MM.1S (cell line): Measurements from ENCODE around the gene ADCY10.

Source experiments
- DNase-seq: peaks from one replicate; pipeline ENCODE4 v3.0.0-alpha.2; 2015
- H2AFZ ChIP-seq: fragments of 300-600 bp; sonication (generic); 2 replicates; pipeline ENCODE4 v1.6.0; 2016; ENCODE audit warnings: antibody characterized with exemption, low read length
- H3F3A ChIP-seq: fragments of 300-600 bp; sonication (generic); 2 replicates; pipeline ENCODE4 v1.6.1; 2016; ENCODE audit warnings: mild to moderate bottlenecking, antibody characterized with exemption, low read length, moderate library complexity, mixed read lengths; ENCODE audit not compliant: insufficient read depth
- H3K27ac ChIP-seq: fragments of 300-600 bp; sonication (generic); 2 replicates; pipeline ENCODE4 v1.5.1; 2016; ENCODE audit warnings: mild to moderate bottlenecking, low read length
- H3K27me3 ChIP-seq: fragments of 300-600 bp; sonication (generic); replicated peaks from 2 replicates; pipeline ENCODE4 v1.6.0; 2016; ENCODE audit warnings: low read length; ENCODE audit not compliant: insufficient read depth
- H3K36me3 ChIP-seq: fragments of 300-600 bp; sonication (generic); replicated peaks from 2 replicates; pipeline ENCODE4 v1.6.1; 2016; ENCODE audit warnings: mild to moderate bottlenecking, low read length, mixed read lengths; ENCODE audit not compliant: insufficient read depth
- H3K4me1 ChIP-seq: fragments of 300-600 bp; sonication (generic); 2 replicates; pipeline ENCODE4 v1.6.1; 2016; ENCODE audit warnings: low read length, mixed read lengths
- H3K4me2 ChIP-seq: fragments of 300-600 bp; sonication (generic); 2 replicates; pipeline ENCODE4 v1.6.0; 2016; ENCODE audit warnings: low read depth, low read length
- H3K4me3 ChIP-seq: fragments of 300-600 bp; sonication (generic); 2 replicates; pipeline ENCODE4 v1.5.1; 2016; ENCODE audit warnings: low read length, mixed read lengths
- H3K79me2 ChIP-seq: fragments of 300-600 bp; sonication (generic); 2 replicates; pipeline ENCODE4 v1.6.1; 2016; ENCODE audit warnings: mixed run types, low read length, mixed read lengths
- H3K9ac ChIP-seq: fragments of 300-600 bp; sonication (generic); 2 replicates; pipeline ENCODE4 v1.6.1; 2016; ENCODE audit warnings: low read length, mixed read lengths
- H3K9me2 ChIP-seq: fragments of 300-600 bp; sonication (generic); replicated peaks from 2 replicates; pipeline ENCODE4 v1.6.1; 2016; ENCODE audit warnings: mild to moderate bottlenecking, low read length, mixed read lengths; ENCODE audit not compliant: insufficient read depth
- H3K9me3 ChIP-seq: fragments of 300-600 bp; sonication (generic); replicated peaks from 2 replicates; pipeline ENCODE4 v1.6.1; 2016; ENCODE audit warnings: mild to moderate bottlenecking, low read length, mixed read lengths; ENCODE audit not compliant: insufficient read depth
- H4K20me1 ChIP-seq: fragments of 300-600 bp; sonication (generic); 2 replicates; pipeline ENCODE4 v1.6.1; 2016; ENCODE audit warnings: mild to moderate bottlenecking, low read length, moderate library complexity, mixed read lengths; ENCODE audit not compliant: insufficient read depth
- EZH2 ChIP-seq: fragments of 300-600 bp; sonication (generic); optimal IDR thresholded peaks from 2 replicates; pipeline ENCODE3; 2017; ENCODE audit warnings: low read depth, mild to moderate bottlenecking, antibody characterized with exemption, low read length, mixed read lengths
- EZH2phosphoT487 ChIP-seq: fragments of 300-600 bp; sonication (generic); IDR thresholded peaks from 2 replicates; pipeline ENCODE4 v1.6.1; 2018; ENCODE audit warnings: antibody characterized with exemption, low read length
- TF ChIP-seq, protein P1 (sequence below): fragments of 300-600 bp; sonication (generic); IDR thresholded peaks from 2 replicates; pipeline ENCODE4 v1.5.1; 2016; ENCODE audit warnings: antibody characterized with exemption, low read length, mixed read lengths

Gene ADCY10

DNA sequence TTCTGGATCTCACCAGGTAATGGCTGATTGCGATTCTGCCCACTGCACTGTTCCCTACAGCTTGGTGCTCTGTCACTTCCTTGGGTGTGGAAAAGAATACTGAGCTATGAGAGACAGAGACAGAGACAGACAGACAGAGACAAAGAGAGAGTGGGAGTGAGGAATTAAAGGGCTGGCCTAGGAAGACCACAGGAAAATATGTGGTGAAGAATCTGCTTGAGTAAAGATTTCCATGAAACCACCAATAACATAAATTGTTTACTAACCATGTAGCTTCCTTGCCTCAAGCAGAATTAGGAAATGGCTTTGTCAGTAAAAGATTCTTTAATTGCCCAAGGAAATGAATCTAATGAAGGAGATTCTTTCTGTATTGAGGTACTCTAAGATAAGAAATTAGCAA, 137.8 kb downstream of the ADCY10 start:
- H3K27ac ChIP-seq = no peak overlapping the region
- no peak for DNase-seq
- no peak overlapping the region for H3K4me2 ChIP-seq
- no peaks in the 10 kb centered on the region for H3K36me3 ChIP-seq
- H3K9ac ChIP-seq = no peak overlapping the region
- no peaks in the 10 kb centered on the region for H3K79me2 ChIP-seq
- TF ChIP-seq, protein P1, sequence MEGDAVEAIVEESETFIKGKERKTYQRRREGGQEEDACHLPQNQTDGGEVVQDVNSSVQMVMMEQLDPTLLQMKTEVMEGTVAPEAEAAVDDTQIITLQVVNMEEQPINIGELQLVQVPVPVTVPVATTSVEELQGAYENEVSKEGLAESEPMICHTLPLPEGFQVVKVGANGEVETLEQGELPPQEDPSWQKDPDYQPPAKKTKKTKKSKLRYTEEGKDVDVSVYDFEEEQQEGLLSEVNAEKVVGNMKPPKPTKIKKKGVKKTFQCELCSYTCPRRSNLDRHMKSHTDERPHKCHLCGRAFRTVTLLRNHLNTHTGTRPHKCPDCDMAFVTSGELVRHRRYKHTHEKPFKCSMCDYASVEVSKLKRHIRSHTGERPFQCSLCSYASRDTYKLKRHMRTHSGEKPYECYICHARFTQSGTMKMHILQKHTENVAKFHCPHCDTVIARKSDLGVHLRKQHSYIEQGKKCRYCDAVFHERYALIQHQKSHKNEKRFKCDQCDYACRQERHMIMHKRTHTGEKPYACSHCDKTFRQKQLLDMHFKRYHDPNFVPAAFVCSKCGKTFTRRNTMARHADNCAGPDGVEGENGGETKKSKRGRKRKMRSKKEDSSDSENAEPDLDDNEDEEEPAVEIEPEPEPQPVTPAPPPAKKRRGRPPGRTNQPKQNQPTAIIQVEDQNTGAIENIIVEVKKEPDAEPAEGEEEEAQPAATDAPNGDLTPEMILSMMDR = no peak
- TF ChIP-seq EZH2phosphoT487 (no peak), EZH2 (no peak)
- H3K9me2 ChIP-seq = no peaks in the 10 kb centered on the region
- no peak overlapping the region for H2AFZ ChIP-seq
- H3F3A ChIP-seq = no peaks in the 10 kb centered on the region
- H3K4me1 ChIP-seq = no peaks in the 10 kb centered on the region
- H3K9me3 ChIP-seq = no peaks in the 10 kb centered on the region
- no peak overlapping the region for H3K4me3 ChIP-seq
- H3K27me3 ChIP-seq = no peaks in the 10 kb centered on the region
- H4K20me1 ChIP-seq = no peaks in the 10 kb centered on the region

DNA sequence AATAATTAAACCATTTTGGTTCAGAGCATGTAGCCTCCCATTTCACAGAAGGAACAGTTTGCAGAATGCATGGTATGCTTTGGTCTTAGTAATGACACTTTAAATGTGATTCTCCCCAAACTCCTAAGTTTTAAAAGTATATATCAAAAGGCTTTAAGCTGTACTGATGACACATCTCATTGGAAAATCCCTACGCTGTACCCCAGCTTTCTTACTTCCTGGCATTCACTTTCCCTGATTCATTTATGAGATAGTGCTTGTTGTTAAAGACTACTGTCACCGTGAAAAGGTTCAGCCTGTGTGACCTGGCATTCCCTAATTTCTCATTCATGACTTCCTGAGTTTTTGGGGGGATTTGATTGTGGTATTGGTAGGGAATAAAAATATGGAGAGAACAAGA, 138.8 kb downstream of the ADCY10 start:
- no peaks in the 10 kb centered on the region for H3K36me3 ChIP-seq
- H3K4me2 ChIP-seq = no peak overlapping the region
- no peaks in the 10 kb centered on the region for H3K9me3 ChIP-seq
- no peak overlapping the region for H3K4me3 ChIP-seq
- H3K27ac ChIP-seq = no peak overlapping the region
- no peaks in the 10 kb centered on the region for H3K9me2 ChIP-seq
- no peaks in the 10 kb centered on the region for H3K79me2 ChIP-seq
- no peak for TF ChIP-seq EZH2
- TF ChIP-seq, protein P1 = no peak
- TF ChIP-seq EZH2phosphoT487 = no peak
- no peaks in the 10 kb centered on the region for H3K4me1 ChIP-seq
- H3K9ac ChIP-seq = no peak overlapping the region
- H4K20me1 ChIP-seq = no peaks in the 10 kb centered on the region
- DNase-seq = no peak
- H3F3A ChIP-seq = no peaks in the 10 kb centered on the region
- H3K27me3 ChIP-seq = no peaks in the 10 kb centered on the region
- no peak overlapping the region for H2AFZ ChIP-seq

DNA sequence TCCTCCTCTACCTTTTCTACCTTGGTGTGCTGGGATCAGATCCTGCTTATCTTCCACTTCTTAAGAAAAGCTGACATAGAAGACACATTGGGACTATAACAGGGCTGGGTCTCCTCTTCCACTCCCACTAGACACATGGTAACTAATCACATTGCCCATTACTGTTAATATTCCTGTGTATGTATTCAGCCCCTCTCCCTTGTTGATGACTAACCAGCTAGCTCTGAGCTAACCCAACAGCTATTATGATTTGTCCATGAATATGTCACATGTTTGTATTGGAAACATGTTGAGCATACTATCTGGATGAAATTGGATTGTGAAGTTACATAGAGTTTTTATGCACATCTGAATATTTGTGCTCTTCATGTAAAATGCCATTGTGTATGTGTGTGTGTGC, 139.2 kb downstream of the ADCY10 start:
- no peaks in the 10 kb centered on the region for H3K9me3 ChIP-seq
- H3K4me2 ChIP-seq = no peak overlapping the region
- no peaks in the 10 kb centered on the region for H3K36me3 ChIP-seq
- no peak overlapping the region for H2AFZ ChIP-seq
- TF ChIP-seq, protein P1 = no peak
- no peak for TF ChIP-seq EZH2phosphoT487
- TF ChIP-seq EZH2 = no peak
- H3K4me1 ChIP-seq = no peaks in the 10 kb centered on the region
- H3K4me3 ChIP-seq = no peak overlapping the region
- no peaks in the 10 kb centered on the region for H3K9me2 ChIP-seq
- H3K27ac ChIP-seq = no peak overlapping the region
- no peaks in the 10 kb centered on the region for H3K27me3 ChIP-seq
- no peaks in the 10 kb centered on the region for H3K79me2 ChIP-seq
- no peak overlapping the region for H3K9ac ChIP-seq
- DNase-seq = no peak
- H4K20me1 ChIP-seq = no peaks in the 10 kb centered on the region
- H3F3A ChIP-seq = no peaks in the 10 kb centered on the region
